A673 (cell line): ENCODE data around the gene GBA2.

Source experiments
- EZH2 ChIP-seq: fragments of 200-600 bp; sonication (generic); IDR thresholded peaks from 2 replicates; pipeline ENCODE4 v1.6.1; 2017; ENCODE audit warnings: borderline replicate concordance, low read depth, mild to moderate bottlenecking, mixed read lengths, antibody characterized with exemption, low read length; ENCODE audit not compliant: poor library complexity, severe bottlenecking
- TF ChIP-seq, protein P1 (sequence below): fragments of 300-800, 200-600 bp; sonication (generic); conservative IDR thresholded peaks from 2 replicates; pipeline ENCODE4 v1.5.1; 2017; ENCODE audit warnings: low read depth, mild to moderate bottlenecking, antibody characterized with exemption, low read length, moderate library complexity, mixed read lengths

DNA sequence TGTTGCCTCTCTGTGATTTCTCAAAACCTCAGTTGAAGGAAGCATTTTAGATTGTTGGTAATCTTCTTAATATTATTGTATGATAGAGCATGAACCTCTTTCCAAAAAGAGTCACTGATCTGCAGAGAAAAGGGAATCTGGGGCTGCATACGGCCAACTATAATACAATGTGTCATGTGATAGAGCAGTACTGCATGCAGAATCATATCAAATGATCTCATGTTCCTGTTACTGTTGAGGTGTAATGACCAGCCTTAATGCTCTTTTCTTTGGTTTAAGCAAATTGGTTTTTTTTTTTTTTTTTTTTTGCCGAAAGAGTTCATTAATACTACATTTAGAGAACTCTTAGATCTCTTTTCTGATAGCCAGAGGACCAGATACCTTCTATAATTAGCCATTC is 18.0 kb upstream of the GBA2 start:
- no peak for TF ChIP-seq EZH2
- TF ChIP-seq, protein P1, sequence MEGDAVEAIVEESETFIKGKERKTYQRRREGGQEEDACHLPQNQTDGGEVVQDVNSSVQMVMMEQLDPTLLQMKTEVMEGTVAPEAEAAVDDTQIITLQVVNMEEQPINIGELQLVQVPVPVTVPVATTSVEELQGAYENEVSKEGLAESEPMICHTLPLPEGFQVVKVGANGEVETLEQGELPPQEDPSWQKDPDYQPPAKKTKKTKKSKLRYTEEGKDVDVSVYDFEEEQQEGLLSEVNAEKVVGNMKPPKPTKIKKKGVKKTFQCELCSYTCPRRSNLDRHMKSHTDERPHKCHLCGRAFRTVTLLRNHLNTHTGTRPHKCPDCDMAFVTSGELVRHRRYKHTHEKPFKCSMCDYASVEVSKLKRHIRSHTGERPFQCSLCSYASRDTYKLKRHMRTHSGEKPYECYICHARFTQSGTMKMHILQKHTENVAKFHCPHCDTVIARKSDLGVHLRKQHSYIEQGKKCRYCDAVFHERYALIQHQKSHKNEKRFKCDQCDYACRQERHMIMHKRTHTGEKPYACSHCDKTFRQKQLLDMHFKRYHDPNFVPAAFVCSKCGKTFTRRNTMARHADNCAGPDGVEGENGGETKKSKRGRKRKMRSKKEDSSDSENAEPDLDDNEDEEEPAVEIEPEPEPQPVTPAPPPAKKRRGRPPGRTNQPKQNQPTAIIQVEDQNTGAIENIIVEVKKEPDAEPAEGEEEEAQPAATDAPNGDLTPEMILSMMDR: no peak
